ENCODE data around the gene GFRA4.

GRCh38 chr20:3698591-3699001 is 35.4 kb upstream of the GFRA4 start:
- TF ChIP-seq CTCF (IDR thresholded peaks at IDR 0.05 in 4 of 5, conservative IDR thresholded peaks at IDR 0.05 in 1 of 5) (no peak), POLR2A (IDR thresholded peaks at IDR 0.05) (no peak)
